HG02981 (cell line): ENCODE data around the gene KDM2B.

Source experiments
- ATAC-seq: cut with Tn5 transposase; IDR thresholded peaks from one replicate; pipeline ENCODE4 v1.9.1; 2021; ENCODE audit warnings: mild to moderate bottlenecking, moderate library complexity; ENCODE audit not compliant: unreplicated experiment

Gene KDM2B

DNA sequence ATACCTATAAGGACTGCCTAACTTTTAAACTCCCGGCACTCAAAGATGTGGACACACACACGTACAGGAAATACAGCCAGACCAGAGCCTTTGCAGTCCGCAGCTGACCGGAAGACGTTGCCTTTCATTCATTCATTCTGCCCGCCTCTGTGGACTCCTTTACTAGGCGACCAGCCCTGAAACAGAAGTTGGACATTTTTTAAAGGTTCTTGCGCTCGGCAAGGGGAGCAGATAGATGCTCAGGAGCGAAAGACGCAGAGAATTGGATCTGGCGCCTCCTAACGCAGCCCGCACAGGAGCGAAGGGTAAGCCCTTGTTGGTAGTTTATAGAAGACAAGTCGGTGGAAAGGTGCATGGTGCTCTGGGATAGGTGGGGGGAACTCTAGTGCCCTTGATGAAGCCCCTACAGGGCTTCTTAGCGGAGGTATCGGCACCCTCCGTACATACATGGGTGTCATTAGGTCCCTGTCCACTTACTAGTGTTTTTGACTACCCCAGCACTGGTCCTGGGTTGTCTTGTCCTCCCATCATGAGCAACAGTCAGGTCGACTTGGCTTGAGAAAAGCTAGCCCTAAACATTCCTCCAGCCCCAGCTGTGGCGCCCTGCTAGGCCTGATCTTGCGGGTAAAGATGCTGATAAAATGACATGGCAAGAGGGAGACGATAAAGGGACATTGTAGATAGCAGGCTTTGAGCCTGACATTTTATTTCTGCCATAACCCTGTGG, at the start of gene KDM2B:
KDM2B (minus strand) TSS at position 65 of the 727 bp plus-strand sequence. CDS start 112 bp downstream, outside the sequence.
- ATAC-seq = no peak

GRCh38 chr12:121628536-121628935, 47.7 kb upstream of the KDM2B start:
- ATAC-seq = no peak

DNA sequence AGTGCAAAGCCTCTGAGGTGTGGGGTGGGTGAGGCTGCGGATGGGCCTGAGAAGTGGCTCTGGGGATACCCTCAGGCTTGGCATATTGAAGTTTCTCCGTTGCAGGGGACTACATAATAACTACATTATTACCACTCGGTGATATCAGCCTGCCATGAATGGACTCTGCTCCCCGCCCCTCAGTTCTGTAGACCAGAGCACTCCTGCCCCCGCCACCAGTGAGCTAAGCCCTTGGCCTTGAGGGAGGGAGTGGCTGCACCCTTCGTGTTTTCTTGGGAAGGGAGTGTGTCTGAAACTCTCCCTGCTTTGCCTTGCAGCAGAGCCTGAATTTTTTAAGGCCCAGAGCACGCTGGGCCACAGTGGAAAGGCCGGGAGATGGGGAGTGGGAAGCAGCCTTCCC, 47.2 kb upstream of the KDM2B start:
- no peak for ATAC-seq

GRCh38 chr12:121626853-121627640, 46.2 kb upstream of the KDM2B start:
- ATAC-seq = peak; percentile 30

DNA sequence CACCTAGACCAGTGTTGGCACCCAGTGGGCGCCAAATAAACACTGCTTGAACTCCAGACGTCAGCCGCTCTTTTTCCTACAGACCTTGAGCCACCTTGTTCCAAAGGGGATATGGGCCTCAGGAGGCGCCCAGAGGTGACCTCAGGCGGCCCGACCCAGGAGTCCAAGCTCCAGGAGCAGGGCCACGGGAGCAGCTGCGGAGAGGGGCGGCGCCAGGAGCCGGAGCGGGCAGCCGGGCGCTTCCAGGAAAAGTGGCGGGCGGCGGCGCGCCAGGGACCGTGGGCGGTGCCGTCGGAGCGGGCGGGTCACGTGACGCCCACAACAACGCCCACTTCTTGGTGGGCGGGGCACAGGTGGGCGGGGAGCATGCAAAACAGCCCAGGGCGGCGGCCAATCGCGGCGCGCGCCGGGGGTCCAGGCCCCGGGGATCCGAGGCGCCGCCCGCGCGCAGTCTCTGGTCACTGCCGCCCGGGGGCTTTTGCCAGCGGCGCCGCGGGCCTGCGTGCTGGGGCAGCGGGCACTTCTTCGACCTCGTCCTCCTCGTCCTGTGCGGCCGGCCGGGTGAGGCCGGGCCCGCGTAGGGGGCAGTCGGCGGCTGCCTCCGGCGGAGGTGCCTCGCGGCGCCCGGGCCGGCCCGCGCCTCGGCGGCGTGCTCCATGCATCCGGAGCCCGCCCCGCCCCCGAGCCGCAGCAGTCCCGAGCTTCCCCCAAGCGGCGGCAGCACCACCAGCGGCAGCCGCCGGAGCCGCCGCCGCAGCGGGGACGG, 45.4 kb upstream of the KDM2B start, which contains the start of gene ORAI1:
ORAI1 (plus strand) TSS at position 444 of the 766 bp plus-strand sequence.
- ATAC-seq = peak; percentile 61

DNA sequence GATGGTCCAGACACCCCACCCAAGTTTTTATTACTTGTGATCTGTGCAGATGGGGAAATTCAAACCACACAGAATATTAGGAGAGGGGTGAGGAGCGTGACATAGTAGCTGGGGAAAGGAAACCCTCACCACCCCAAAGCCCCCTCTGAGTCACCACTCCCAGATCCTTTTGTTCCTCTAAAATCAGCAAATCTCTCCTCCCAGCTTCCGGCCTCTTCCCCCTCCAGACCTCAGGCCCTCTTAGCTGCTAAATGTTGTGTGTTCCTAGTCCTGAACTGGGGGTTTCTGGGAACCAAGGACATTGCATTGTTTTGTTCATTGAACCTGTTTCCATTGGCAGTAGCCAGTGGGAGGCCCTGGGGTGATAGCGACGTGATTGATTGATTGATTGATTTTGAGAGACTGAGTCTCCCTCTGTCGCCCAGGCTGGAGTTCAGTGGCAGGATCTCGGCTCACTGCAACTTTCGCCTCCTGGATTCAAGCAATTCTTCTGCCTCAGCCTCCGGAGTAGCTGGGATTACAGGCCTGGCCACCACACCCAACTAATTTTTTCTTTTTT, 39.6 kb upstream of the KDM2B start:
- no peak for ATAC-seq

DNA sequence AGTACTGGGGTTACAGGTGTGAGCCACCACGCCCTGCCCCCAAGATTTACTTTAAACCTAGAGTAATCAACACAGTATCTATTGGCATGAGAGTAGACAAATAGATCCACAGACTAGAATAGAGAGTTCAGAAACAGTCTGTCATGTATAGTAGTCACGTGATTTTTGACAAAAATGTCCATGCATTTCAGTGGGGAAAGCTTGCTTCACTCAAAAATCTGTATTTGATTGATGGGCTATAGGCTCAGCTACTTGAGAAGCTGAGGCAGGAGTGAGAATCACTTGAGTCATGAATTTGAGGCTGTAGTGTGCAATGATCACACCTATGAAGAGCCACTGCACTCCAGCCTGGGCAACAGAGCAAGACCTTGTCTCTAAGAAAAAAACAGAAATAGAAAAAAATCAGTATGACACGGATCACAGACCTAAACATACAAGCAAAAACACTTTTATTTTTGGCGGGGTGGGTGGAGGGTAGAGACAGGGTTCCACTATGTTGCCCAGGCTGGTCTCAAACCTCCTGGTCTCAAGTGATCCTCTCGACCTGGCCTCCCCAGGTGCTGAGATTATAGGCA, 37.9 kb upstream of the KDM2B start:
- ATAC-seq = no peak

GRCh38 chr12:121614872-121615467, 34.1 kb upstream of the KDM2B start:
- no peak for ATAC-seq

- no peak for ATAC-seq
Observed at GRCh38 chr12:121613462-121613861, 32.6 kb upstream of the KDM2B start.

- no peak for ATAC-seq
Observed at GRCh38 chr12:121611306-121611705, 30.5 kb upstream of the KDM2B start.

- ATAC-seq = no peak
Observed at GRCh38 chr12:121610239-121611149, 29.7 kb upstream of the KDM2B start.

GRCh38 chr12:121608301-121608700, 27.5 kb upstream of the KDM2B start:
- ATAC-seq = no peak

- no peak for ATAC-seq
Observed at GRCh38 chr12:121603581-121603980, 22.8 kb upstream of the KDM2B start.

DNA sequence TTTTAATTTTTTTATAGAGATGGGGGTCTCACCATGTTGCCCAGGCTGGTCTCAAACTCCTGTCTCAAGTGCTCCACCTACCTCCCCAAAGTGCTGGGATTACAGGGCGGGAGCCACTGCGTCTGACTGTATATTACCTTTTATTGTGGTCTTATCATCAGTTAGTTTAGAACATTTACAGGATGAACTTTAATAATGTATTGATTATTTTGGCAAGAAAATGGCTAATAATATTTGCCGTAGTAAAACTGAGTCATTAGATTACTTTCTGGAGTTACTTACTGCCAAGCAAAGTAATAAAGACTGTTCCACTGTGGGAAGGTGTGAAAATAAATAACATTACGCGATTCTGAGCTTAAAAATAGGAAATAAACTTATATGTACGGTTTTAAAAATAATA, 21.9 kb upstream of the KDM2B start:
- no peak for ATAC-seq

DNA sequence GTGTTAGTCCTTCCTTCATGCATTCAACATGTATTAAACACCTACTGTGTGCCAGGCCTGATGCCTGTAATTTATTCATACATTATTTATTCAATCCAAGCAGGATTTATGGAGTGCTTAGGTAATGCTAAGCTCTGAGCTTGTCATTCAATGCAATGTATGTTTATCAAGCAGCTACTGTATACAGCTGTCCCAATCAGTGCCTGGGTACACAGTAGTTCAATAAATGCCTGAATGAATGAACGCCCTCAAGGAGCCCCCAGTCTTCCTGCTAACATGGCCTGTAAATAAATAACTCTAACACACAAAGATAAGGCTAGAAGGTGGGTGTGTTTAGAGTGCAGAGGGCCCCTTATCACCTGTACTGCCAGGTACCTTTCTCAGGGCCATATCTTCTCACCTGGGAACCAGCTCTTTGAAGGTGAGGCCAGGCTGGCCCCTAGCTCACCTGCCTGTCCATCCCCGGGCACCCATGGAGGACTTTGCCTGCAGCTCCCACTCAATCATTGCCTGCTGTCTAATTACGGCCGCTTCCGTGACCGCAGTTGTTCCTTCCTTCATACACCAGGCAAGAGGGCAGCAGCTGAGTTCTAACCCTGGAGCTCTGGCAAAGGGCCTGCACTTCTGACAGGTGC, 20.0 kb upstream of the KDM2B start:
- no peak for ATAC-seq

DNA sequence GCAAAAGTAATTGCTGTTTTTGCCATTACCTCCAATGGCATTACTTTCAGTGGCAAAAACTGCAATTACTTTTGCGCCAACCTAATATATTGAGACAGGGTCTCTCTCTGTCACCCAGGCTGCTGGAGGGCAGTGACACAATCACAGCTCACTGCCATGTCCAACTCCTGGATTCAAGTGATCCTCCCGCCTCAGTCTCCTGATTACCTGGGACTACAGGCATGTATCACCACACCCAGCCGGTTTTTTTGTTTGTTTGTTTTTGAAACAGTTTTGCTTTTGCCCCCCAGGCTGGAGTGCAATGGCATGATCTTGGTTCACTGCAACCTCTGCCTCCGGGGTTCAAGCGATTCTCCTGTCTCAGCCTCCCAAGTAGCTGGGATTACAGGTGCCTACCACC, 15.7 kb upstream of the KDM2B start:
- no peak for ATAC-seq

DNA sequence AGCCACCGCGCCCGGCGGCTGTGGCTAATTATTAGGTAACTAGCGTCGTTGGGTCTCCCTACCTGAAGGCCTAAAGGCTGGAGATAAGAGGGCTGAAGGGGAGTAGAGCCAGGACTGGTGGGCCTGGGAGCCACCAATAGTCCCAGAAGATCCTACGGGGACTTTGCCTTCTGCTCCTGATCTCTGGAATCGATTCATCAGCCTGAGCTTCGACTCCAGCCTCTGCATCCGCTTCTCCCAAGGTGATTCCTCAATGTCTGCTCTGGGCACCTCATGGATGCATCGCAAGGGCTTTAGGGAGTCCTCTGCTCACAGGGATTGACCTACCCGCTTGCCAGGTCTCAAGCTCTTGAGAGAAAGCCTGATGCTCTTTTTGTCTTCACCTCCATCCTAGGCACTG, 14.7 kb upstream of the KDM2B start:
- ATAC-seq = no peak

- no peak for ATAC-seq
Observed at GRCh38 chr12:121592320-121592719, 11.5 kb upstream of the KDM2B start.
